Osteoblast (primary cell): ENCODE data around the gene PANK4. TPM values are rescaled to one million over a fixed set of nuclear protein-coding genes. Genes with fewer than 3 reads are reported as not detected.
A peak's percentile ranks its signal among the peaks of the same experiment; 100 is the strongest.

Experiments
- DNase-seq: peaks from one replicate; pipeline ENCODE4 v3.0.0; 2011; ENCODE audit warnings: low spot score, mixed read lengths; ENCODE audit not compliant: insufficient read length; ENCODE audit errors: missing footprints
- H2AFZ ChIP-seq: 2 replicates; pipeline ENCODE4 v1.6.0; 2011; ENCODE audit warnings: mild to moderate bottlenecking, low read length
- H3K27ac ChIP-seq: 2 replicates; pipeline ENCODE4 v1.5.1; 2011; ENCODE audit warnings: mild to moderate bottlenecking, low read depth, low read length, moderate library complexity
- H3K27me3 ChIP-seq: 2 replicates; pipeline ENCODE4 v1.6.0; 2012; ENCODE audit warnings: mild to moderate bottlenecking, control low read depth, inconsistent platforms, low read length, moderate library complexity; ENCODE audit not compliant: insufficient read depth
- H3K36me3 ChIP-seq: 2 replicates; pipeline ENCODE4 v1.5.1; 2011; ENCODE audit warnings: mild to moderate bottlenecking, low read length, control low read depth, moderate library complexity; ENCODE audit not compliant: insufficient read depth
- H3K4me1 ChIP-seq: 2 replicates; pipeline ENCODE4 v1.5.1; 2011; ENCODE audit warnings: mild to moderate bottlenecking, low read length, control low read depth, moderate library complexity; ENCODE audit not compliant: insufficient read depth
- H3K4me2 ChIP-seq: 2 replicates; pipeline ENCODE4 v1.6.0; 2011; ENCODE audit warnings: mild to moderate bottlenecking, low read length; ENCODE audit not compliant: insufficient read depth
- H3K4me3 ChIP-seq: fragments of 200-600 bp; sonication (generic); 3 replicates; pipeline ENCODE4 v1.5.1; 2012; ENCODE audit warnings: mild to moderate bottlenecking, low read length, inconsistent platforms; ENCODE audit not compliant: insufficient read depth
- H3K79me2 ChIP-seq: 2 replicates; pipeline ENCODE4 v1.6.0; 2012; ENCODE audit warnings: mild to moderate bottlenecking, low read length, control low read depth, inconsistent platforms; ENCODE audit not compliant: insufficient read depth
- H3K9me3 ChIP-seq: 2 replicates; pipeline ENCODE4 v1.5.1; 2011; ENCODE audit warnings: low read depth, low read length, control low read depth
- H4K20me1 ChIP-seq: 2 replicates; pipeline ENCODE4 v1.6.0; 2012; ENCODE audit warnings: mild to moderate bottlenecking, low read length, control low read depth; ENCODE audit not compliant: insufficient read depth
- CTCF ChIP-seq: IDR thresholded peaks from 2 replicates; pipeline ENCODE4 v1.5.1; 2011; ENCODE audit warnings: mild to moderate bottlenecking, low read depth, low read length, moderate library complexity; ENCODE audit errors: extremely low read depth
- total RNA-seq: library from RNA; depleted of rRNA; stranded (reverse); fragments of >200 nt; gene quantifications from 2 replicates; pipeline ENCODE4 v1.2.3, GENCODE V29; 2012

Gene PANK4
- total RNA-seq, 1 donor: 15.2 TPM

GRCh38 chr1:2474933-2475371 lies 51.4 kb downstream of the PANK4 start:
- no peak overlapping the region for H2AFZ ChIP-seq
- H3K27me3 ChIP-seq: peaks cover 5% of the 10 kb centered on the region
- no peaks in the 10 kb centered on the region for H3K79me2 ChIP-seq
- no peak overlapping the region for H3K4me2 ChIP-seq
- H3K4me3 ChIP-seq: no peak overlapping the region
- H3K9me3 ChIP-seq: no peaks in the 10 kb centered on the region
- H3K27ac ChIP-seq: no peak overlapping the region
- no peak for TF ChIP-seq CTCF
- no peaks in the 10 kb centered on the region for H3K4me1 ChIP-seq
- H3K36me3 ChIP-seq: no peaks in the 10 kb centered on the region
- DNase-seq: peak; percentile 96
- H4K20me1 ChIP-seq: no peaks in the 10 kb centered on the region

DNA sequence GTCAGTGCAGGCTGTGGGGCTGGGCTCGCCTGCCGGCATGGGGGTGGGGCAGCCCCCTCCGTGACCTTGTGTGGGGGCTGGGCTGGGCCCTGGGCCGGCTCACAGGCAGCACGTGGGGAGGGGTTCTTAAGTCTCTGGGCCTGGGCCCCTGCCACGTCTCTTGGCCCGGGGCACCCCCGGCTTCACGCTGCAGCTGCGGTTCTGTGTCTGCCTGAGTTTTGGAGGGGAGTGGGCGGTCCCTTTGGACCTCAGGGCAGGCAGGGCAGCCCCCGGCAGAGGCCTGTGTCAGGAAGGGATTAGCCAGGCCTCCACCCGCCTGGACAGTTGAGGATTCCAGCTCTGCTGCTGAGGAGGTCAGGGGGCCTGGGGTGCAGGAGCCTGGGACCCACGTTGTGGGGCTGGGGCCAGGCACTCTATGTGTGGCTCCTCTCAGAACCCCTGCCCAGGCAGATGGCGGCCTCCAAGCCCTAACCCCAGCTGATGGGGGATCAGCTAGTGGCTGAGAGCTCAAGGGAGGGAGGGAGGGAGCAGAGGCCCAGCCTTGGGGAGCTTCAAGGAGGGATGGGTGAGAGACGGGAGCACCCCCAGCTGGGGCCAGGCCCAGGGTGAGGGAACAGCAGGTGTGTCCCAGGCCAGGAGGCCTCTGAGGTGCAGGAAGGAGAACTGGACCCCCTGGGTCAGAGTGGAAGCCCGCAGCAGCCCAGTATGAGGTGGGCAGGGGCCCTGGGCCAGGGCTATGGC lies 52.1 kb downstream of the PANK4 start:
- Histone ChIP-seq H3K4me3 (no peak overlapping the region), H3K27me3 (peaks cover 5% of the 10 kb centered on the region), H3K9me3 (no peaks in the 10 kb centered on the region), H3K27ac (no peak overlapping the region), H4K20me1 (no peaks in the 10 kb centered on the region), H2AFZ (no peak overlapping the region), H3K79me2 (no peaks in the 10 kb centered on the region), H3K4me2 (no peak overlapping the region), H3K36me3 (no peaks in the 10 kb centered on the region), H3K4me1 (no peaks in the 10 kb centered on the region)
- TF ChIP-seq CTCF: no peak
- no peak for DNase-seq

- no peak overlapping the region for H2AFZ ChIP-seq
- no peak for TF ChIP-seq CTCF
- no peaks in the 10 kb centered on the region for H3K9me3 ChIP-seq
- H4K20me1 ChIP-seq: peaks cover 3% of the 10 kb centered on the region
- H3K36me3 ChIP-seq: no peaks in the 10 kb centered on the region
- H3K4me2 ChIP-seq: no peak overlapping the region
- H3K27me3 ChIP-seq: peaks cover 5% of the 10 kb centered on the region
- H3K79me2 ChIP-seq: no peaks in the 10 kb centered on the region
- no peaks in the 10 kb centered on the region for H3K4me1 ChIP-seq
- H3K4me3 ChIP-seq: no peak overlapping the region
- no peak for DNase-seq
- H3K27ac ChIP-seq: no peak overlapping the region
These were observed 53.2 kb downstream of the PANK4 start for GRCh38 chr1:2473198-2473597.

GRCh38 chr1:2472561-2473177 lies 53.7 kb downstream of the PANK4 start:
- no peak overlapping the region for H2AFZ ChIP-seq
- H3K9me3 ChIP-seq: no peaks in the 10 kb centered on the region
- H3K4me3 ChIP-seq: no peak overlapping the region
- H3K4me1 ChIP-seq: no peaks in the 10 kb centered on the region
- H4K20me1 ChIP-seq: peaks cover 3% of the 10 kb centered on the region
- no peaks in the 10 kb centered on the region for H3K36me3 ChIP-seq
- TF ChIP-seq CTCF: no peak
- no peak overlapping the region for H3K27ac ChIP-seq
- H3K27me3 ChIP-seq: peaks cover 5% of the 10 kb centered on the region
- no peak for DNase-seq
- no peak overlapping the region for H3K4me2 ChIP-seq
- H3K79me2 ChIP-seq: no peaks in the 10 kb centered on the region
